Thyroid gland (tissue), 4 donors: ENCODE results near the gene VAPA. TPM values are rescaled to one million over a fixed set of nuclear protein-coding genes. Genes with fewer than 3 reads are reported as not detected.

Source experiments
- DNase-seq, 2 donors: peaks; one replicate each; pipeline ENCODE4 v3.0.0-alpha.2; 2019
- H3K27ac ChIP-seq, 3 donors: fragments of 200-600 bp; sonication (generic); 1 replicate in 2 of 3; 2 replicates in 1 of 3; pipeline ENCODE4 v1.5.1; 2016 to 2019; ENCODE audit warnings: mild to moderate bottlenecking in 1 of 3, moderate library complexity in 1 of 3
- H3K27me3 ChIP-seq: fragments of 200-600 bp; sonication (generic); one replicate; pipeline ENCODE4 v1.5.1; 2019
- H3K36me3 ChIP-seq, 2 donors: fragments of 200-600 bp; sonication (generic); one replicate each; pipeline ENCODE4 v1.5.1; 2016 to 2019
- H3K4me1 ChIP-seq, 2 donors: fragments of 200-600 bp; sonication (generic); one replicate each; pipeline ENCODE4 v1.5.1; 2017 to 2019
- H3K4me3 ChIP-seq, 3 donors: fragments of 200-600 bp; sonication (generic); replicated peaks in 1 of 3; 1 replicate in 2 of 3; 2 replicates in 1 of 3; pipeline ENCODE4 v1.5.1; 2016; ENCODE audit warnings: mild to moderate bottlenecking in 1 of 3
- H3K9me3 ChIP-seq: fragments of 200-600 bp; sonication (generic); one replicate; pipeline ENCODE4 v1.5.1; 2017
- POLR2A ChIP-seq, 2 donors: fragments of 450-650 bp; IDR thresholded peaks; one replicate each; pipeline ENCODE4 v1.6.1; 2017; ENCODE audit warnings: antibody characterized with exemption in 2 of 2, mild to moderate bottlenecking in 2 of 2, moderate library complexity in 1 of 2
- WGBS, 2 donors: methylation state at CpG; one replicate each; pipeline ENCODE4 v1.1.5; 2017; 5-methylcytosine and 5-hydroxymethylcytosine counted together
- intact Hi-C: fragments of 100-400 bp; cut with DNase I; formaldehyde crosslinking; loops from one replicate; pipeline ENCODE4 v1.15.1; 2023
- total RNA-seq, 4 donors: library from RNA; depleted of rRNA; stranded (reverse); fragments of >200 nt; gene quantifications; one replicate each; pipeline ENCODE4 v1.2.3, GENCODE V29; 2016
- TF ChIP-seq, protein P1 (sequence below), 6 experiments: fragments of 200-600 bp in 3 of 6; fragments of 450-650 bp in 3 of 6; sonication (generic) in 3 of 6; IDR thresholded peaks; one replicate each; pipeline ENCODE4 v1.5.1; 2016 to 2019; ENCODE audit warnings: antibody characterized with exemption in 6 of 6, mild to moderate bottlenecking in 2 of 6, inconsistent platforms in 1 of 6, moderate library complexity in 1 of 6

The VAPA gene
- total RNA-seq, 4 donors from 2014 or later, result 232 to 261 (median 244) TPM

DNA sequence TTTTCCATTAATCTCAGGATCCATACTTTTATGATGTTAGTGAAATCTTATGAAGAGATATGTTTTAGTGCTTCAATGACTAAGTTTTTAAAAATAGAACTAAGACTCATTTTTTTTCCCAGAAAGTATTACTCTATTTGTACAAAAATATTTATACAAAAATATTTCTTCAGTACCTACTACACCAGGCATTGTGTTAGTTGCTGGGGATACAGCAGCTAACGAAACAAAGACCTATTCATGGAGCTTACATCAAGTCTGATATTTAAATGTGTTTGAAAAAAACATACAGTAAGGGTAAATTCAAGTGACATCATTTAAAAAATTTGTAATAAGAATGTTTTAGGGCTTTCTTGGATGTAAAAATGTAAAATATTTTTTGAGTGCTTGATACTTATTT lies 11.6 kb downstream of the VAPA start:
- WGBS, 2 donors, result 82 to 83% methylated on average over 1 of the region's 1 CpG
- Histone ChIP-seq H3K4me1 (peaks cover 37 to 79% of the 10 kb centered on the region in 2 donors), H3K9me3 (no peaks in the 10 kb centered on the region), H3K36me3 (no peaks in the 10 kb centered on the region), H3K27me3 (no peaks in the 10 kb centered on the region), H3K4me3 (no peak overlapping the region), H3K27ac (no peak overlapping the region)
- intact Hi-C loops, result no loop called here
- no peak for DNase-seq
- TF ChIP-seq, protein P1, sequence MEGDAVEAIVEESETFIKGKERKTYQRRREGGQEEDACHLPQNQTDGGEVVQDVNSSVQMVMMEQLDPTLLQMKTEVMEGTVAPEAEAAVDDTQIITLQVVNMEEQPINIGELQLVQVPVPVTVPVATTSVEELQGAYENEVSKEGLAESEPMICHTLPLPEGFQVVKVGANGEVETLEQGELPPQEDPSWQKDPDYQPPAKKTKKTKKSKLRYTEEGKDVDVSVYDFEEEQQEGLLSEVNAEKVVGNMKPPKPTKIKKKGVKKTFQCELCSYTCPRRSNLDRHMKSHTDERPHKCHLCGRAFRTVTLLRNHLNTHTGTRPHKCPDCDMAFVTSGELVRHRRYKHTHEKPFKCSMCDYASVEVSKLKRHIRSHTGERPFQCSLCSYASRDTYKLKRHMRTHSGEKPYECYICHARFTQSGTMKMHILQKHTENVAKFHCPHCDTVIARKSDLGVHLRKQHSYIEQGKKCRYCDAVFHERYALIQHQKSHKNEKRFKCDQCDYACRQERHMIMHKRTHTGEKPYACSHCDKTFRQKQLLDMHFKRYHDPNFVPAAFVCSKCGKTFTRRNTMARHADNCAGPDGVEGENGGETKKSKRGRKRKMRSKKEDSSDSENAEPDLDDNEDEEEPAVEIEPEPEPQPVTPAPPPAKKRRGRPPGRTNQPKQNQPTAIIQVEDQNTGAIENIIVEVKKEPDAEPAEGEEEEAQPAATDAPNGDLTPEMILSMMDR (IDR thresholded peaks at IDR 0.05), result no peak

DNA sequence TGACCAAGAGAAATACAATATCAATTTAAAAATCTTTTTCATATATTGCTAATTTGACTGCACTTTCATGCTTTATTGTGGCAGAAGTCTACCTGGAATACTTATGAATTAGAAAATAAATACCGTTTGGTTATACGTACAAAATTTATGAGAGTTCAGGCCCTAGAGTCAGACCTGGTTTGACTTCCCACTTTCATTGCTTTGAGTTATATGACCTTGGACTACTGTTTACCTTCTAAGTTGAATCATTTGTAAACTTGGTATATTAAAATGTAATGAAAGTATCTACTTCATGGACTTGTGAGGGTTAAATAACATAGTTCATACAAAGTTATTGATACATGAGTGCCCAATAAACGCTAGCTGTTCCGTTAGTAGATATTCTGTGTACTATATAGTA lies 12.0 kb downstream of the VAPA start:
- H3K27me3 ChIP-seq, result no peaks in the 10 kb centered on the region
- intact Hi-C loops, result no loop called here
- WGBS, 2 donors, result 92 to 95% methylated on average over 4 of the region's 4 CpGs
- no peak overlapping the region for H3K4me3 ChIP-seq
- no peaks in the 10 kb centered on the region for H3K9me3 ChIP-seq
- TF ChIP-seq, protein P1 (IDR thresholded peaks at IDR 0.05), result no peak
- TF ChIP-seq POLR2A (IDR thresholded peaks at IDR 0.05), result no peak
- H3K27ac ChIP-seq, result no peak overlapping the region
- H3K36me3 ChIP-seq, result no peaks in the 10 kb centered on the region
- no peak for DNase-seq
- peaks cover 33 to 75% of the 10 kb centered on the region in 2 donors for H3K4me1 ChIP-seq

DNA sequence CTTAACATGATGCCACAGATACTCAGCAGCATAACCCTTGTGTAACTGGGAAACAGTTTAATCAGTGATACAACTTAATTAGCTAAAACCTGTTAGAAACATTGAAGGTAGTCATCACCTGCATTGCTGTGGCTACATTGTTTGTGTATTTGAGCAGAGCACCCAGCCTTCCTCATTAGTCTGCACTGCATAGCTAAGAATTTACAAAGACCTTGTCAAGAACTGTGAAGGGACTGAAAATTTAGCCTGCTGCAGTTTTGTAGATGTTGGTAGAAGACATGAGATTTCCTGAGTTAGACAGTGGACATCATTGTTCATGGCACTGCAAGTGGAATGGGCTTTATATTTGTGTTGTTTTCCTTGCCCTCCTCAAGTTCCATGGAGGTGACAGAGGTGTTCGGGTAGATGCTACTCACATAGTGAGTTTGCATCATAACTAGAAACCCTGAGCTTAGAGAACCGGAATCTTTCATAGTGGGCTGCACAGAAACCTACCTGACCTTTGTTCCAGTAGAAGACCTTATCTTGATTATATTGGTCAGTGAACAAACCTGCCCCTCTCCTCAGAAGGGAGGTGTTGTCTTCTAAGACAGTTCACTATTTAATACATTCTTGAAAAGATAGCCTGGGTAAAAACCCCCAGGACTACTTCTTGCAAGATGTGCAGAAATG lies 12.5 kb downstream of the VAPA start:
- Histone ChIP-seq H3K4me1 (peaks cover 28 to 69% of the 10 kb centered on the region in 2 donors), H3K9me3 (no peaks in the 10 kb centered on the region), H3K36me3 (no peaks in the 10 kb centered on the region), H3K27me3 (no peaks in the 10 kb centered on the region), H3K27ac (no peak overlapping the region), H3K4me3 (no peak overlapping the region)
- intact Hi-C loops, result no loop called here
- no peak for DNase-seq
- 86 to 91% methylated on average over 2 of the region's 2 CpGs for WGBS, 2 donors
- TF ChIP-seq, protein P1 (IDR thresholded peaks at IDR 0.05), result no peak
- no peak for TF ChIP-seq POLR2A (IDR thresholded peaks at IDR 0.05)

DNA sequence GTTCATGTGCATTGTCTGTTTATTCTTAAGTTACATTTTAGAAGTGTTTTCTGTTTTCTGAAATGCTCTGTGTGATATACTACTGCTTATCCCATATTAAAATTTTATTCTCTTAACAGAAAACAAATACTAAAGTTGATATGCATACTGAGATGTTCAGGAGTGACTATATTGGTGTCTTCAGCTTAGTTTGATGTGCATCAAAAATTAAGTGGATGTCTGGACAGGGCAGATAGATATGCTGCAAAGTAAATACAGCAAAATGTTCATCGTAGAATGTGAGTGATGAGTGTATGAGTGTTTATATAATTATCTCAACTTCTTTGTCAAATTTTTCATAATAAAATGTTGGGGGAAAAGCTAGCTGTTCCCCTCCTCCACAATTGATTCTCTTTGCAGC lies 13.2 kb downstream of the VAPA start:
- Histone ChIP-seq H3K4me3 (no peak overlapping the region), H3K4me1 (peaks cover 28 to 66% of the 10 kb centered on the region in 2 donors), H3K9me3 (no peaks in the 10 kb centered on the region), H3K36me3 (no peaks in the 10 kb centered on the region), H3K27ac (no peak overlapping the region), H3K27me3 (no peaks in the 10 kb centered on the region)
- no peak for DNase-seq
- TF ChIP-seq, protein P1 (IDR thresholded peaks at IDR 0.05), result no peak
- no peak for TF ChIP-seq POLR2A (IDR thresholded peaks at IDR 0.05)
- 60 to 61% methylated on average over 1 of the region's 1 CpG for WGBS, 2 donors
- intact Hi-C loops, result no loop called here

DNA sequence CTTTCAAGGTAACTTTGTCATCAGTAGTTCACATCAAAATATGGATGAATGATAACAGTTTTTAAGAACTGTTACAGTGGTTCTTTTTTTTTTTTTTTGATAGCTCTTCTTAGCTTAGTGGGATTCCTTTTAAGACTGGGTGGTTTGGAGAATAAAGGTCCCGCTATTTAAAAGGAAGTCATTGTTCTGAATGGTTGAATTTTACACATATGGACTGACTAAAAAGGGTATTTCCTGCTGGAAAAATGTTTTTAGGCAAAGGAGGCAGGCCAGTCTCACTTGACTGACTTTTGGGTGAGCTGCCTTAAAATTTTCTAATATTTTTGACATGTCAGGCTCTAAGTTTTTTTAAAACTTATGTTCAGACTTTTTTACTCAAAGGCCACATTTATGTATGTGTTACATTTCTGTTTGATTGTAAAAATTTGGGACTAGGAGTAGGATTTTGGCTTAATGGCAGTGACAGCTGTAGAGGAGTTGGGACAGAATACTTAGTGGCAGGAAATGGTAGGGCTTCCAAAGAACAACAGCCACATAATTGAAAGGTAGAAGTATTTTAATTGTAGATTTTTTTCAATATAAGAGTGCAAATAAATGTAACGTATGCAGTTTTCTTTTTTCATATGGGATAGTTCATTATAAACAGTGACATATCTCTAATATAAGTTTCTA lies 13.7 kb downstream of the VAPA start:
- H3K4me1 ChIP-seq, result peaks cover 28 to 64% of the 10 kb centered on the region in 2 donors
- intact Hi-C loops, result no loop called here
- WGBS, 2 donors, result 65 to 66% methylated on average over 2 of the region's 2 CpGs

More for the DNA sequence above, 13.7 kb downstream of the VAPA start:
- Histone ChIP-seq H3K27me3 (no peaks in the 10 kb centered on the region), H3K36me3 (no peaks in the 10 kb centered on the region), H3K9me3 (no peaks in the 10 kb centered on the region), H3K27ac (no peak overlapping the region), H3K4me3 (no peak overlapping the region)
- TF ChIP-seq POLR2A (IDR thresholded peaks at IDR 0.05), result no peak
- TF ChIP-seq, protein P1 (IDR thresholded peaks at IDR 0.05), result peak in 1 of 6 experiments; percentile 20
- DNase-seq, result no peak
